ENCODE results near the gene BICC1.

BICC1 gene

DNA sequence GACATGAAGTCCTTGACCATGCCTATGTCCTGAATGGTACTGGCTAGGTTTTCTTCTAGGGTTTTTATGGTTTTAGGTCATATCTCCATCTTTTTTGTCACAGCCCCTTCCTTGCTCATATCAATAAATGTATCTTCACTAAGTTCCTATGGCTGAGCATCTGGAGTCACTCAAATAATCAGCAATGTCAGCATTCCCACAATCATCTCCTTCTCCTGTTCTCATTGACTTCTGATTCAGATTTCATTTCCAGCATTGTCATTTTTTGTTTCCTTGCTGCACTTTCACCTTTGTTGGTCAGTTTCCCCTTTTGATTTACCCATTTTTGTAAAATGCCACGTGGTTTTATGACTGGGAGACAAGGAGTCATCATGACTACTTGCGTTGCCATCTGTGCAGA lies 181.2 kb downstream of the BICC1 start:
- Histone ChIP-seq H3K4me3 (no peak overlapping the region), H3K9ac (no peak overlapping the region), H3K27me3 (no peaks in the 10 kb centered on the region), H3K27ac (no peak overlapping the region), H3K36me3 (no peaks in the 10 kb centered on the region), H3K9me3 (replicated peaks in 1 of 11) (peaks cover 0 to 15% (median 0%) of the 10 kb centered on the region in 11 experiments; a peak in 2 of 22 replicates), H3K4me1 (peaks cover 0 to 5% (median 0%) of the 10 kb centered on the region in 10 experiments; a peak in 2 of 20 replicates), H3K4me2 (no peak overlapping the region), H4K20me1 (no peaks in the 10 kb centered on the region)
- TF ChIP-seq Cebpa-rat (IDR thresholded peaks at IDR 0.05) = no peak

DNA sequence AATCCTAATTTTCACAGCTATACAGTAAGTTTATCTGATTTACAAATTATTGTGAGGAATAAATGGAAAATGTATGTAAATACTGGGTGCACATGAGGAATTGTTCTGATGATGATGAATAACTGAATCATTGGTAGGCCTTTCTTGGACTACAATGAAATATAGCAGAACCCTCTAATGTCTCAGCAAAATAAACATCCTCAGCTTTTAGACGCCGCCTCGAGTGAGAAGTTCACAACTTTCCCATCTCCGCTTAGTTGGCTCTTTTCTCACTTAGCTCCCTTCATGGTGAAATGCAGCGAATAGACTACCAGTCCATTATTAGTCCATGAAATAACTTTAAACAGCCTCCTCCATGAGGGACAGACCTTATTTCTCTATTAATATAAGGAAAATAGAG lies 182.3 kb downstream of the BICC1 start:
- Histone ChIP-seq H3K4me3 (no peak overlapping the region), H3K36me3 (no peaks in the 10 kb centered on the region), H4K20me1 (no peaks in the 10 kb centered on the region), H3K9ac (no peak overlapping the region), H3K4me1 (peaks cover 0 to 5% (median 0%) of the 10 kb centered on the region in 10 experiments; a peak in 2 of 20 replicates), H3K4me2 (no peak overlapping the region), H3K9me3 (replicated peaks in 1 of 11) (peaks cover 0 to 15% (median 0%) of the 10 kb centered on the region in 11 experiments; a peak in 2 of 22 replicates), H3K27ac (no peak overlapping the region), H3K27me3 (no peaks in the 10 kb centered on the region)
- no peak for TF ChIP-seq Cebpa-rat (IDR thresholded peaks at IDR 0.05)

DNA sequence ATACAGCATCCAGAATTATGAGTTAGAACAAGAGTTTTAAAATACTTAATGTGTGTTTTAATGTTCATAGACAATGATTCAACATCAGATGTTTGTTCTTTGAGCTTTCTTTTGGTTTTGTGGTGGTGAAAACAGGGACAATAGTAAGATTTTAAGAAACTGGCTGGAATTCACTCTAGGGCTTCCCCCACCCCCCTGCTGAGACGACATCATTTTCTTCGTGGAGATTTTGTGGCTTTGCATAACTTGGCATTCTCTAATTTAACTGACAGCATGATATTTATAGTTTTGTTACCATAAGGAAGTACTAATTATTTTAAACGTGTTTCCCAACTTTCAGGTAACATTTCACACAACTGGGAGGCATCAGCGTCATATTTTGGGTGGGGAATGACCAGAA lies 184.1 kb downstream of the BICC1 start:
- no peak for TF ChIP-seq Cebpa-rat (IDR thresholded peaks at IDR 0.05)
- Histone ChIP-seq H3K4me1 (peaks cover 0 to 5% (median 0%) of the 10 kb centered on the region in 10 experiments; a peak in 2 of 20 replicates), H3K36me3 (no peaks in the 10 kb centered on the region), H3K9ac (no peak overlapping the region), H3K4me2 (no peak overlapping the region), H4K20me1 (no peaks in the 10 kb centered on the region), H3K9me3 (replicated peaks in 1 of 11) (peaks cover 0 to 10% (median 0%) of the 10 kb centered on the region in 11 experiments; a peak in 2 of 22 replicates), H3K4me3 (no peak overlapping the region), H3K27me3 (no peaks in the 10 kb centered on the region), H3K27ac (no peak overlapping the region)

DNA sequence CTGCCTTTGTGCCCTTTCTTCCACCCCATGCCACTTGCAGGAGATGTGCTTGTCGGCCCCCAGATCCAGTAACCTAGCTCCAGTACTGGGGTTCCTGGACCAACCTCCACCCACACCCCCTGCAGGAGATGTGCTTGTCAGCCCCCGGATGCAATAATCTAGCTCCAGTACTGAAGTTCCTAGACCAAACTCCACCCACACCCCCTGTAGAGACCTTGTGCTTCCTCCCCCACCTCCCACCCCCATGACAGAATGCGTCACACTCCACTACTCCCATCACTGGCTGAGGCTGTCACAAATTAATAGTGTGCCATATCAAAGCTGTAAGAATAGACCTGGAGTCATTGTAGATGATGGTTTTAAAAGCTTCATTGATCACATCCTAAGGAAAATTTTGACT lies 185.0 kb downstream of the BICC1 start:
- peaks cover 0 to 5% (median 0%) of the 10 kb centered on the region in 10 experiments; a peak in 2 of 20 replicates for H3K4me1 ChIP-seq
- H3K27ac ChIP-seq = no peak overlapping the region
- no peak for TF ChIP-seq Cebpa-rat (IDR thresholded peaks at IDR 0.05)
- H3K4me2 ChIP-seq = no peak overlapping the region
- no peaks in the 10 kb centered on the region for H4K20me1 ChIP-seq
- H3K27me3 ChIP-seq = no peaks in the 10 kb centered on the region
- H3K36me3 ChIP-seq = no peaks in the 10 kb centered on the region
- H3K9ac ChIP-seq = no peak overlapping the region
- H3K9me3 ChIP-seq (replicated peaks in 1 of 11) = peaks cover 0 to 3% (median 0%) of the 10 kb centered on the region in 11 experiments; a peak in 1 of 22 replicates
- H3K4me3 ChIP-seq = no peak overlapping the region

DNA sequence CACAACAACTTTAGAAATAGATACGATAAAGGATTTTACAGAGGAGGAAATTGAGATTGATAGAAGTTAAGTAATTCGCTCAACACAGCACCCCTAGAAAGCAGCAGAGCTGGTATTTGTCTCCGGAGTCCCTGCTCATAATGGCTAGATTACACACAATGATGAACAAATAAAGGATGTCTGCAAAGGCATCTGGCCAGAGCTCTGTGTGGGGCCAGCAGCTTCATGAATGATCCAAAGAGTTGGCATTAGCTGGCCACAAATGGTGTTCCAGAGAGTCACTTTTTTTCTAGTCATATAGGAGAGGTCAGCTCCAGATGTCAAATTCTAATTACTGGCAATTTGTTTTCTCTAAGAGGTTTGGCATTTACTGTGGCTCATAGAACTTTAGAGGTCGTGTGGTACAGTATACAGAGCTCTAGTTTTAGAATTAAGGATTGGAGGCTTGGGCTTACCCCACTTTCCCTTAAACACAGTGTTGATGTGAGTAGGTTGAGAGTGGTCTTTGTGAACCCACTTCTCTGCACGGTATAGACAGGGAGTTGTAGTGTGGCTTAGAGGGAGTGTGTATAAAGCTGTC lies 186.2 kb downstream of the BICC1 start:
- no peak for TF ChIP-seq Cebpa-rat (IDR thresholded peaks at IDR 0.05)
- Histone ChIP-seq H3K27me3 (no peaks in the 10 kb centered on the region), H3K4me3 (no peak overlapping the region), H3K27ac (no peak overlapping the region), H3K9ac (no peak overlapping the region), H3K4me1 (peaks cover 0 to 5% (median 0%) of the 10 kb centered on the region in 10 experiments; a peak in 2 of 20 replicates), H3K4me2 (no peak overlapping the region), H4K20me1 (no peaks in the 10 kb centered on the region), H3K36me3 (no peaks in the 10 kb centered on the region), H3K9me3 (replicated peaks in 1 of 11) (0 out of 22 replicates have a peak, but pooled peaks cover 0 to 3% (median 0%) of the 10 kb centered on the region in 11 experiments)

DNA sequence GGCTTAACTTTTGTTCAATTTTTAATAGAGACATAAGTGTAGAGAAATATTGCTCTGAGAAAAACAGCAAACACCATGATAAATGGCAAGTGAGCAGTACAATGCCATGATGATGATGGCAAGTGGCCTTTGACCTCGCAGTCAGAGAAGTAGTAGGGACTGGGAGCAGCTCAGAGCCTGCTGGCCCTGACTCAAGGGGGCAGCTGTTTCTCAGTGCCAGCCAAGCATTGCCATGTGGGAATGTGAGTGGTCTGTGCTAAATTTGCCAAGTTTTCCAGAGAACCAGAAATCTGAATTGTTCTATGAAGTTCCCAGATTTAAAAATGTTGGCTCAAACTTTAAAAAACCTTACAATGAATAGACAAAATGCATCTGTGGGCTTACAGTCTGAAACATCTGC lies 187.9 kb downstream of the BICC1 start:
- no peak overlapping the region for H3K27ac ChIP-seq
- H3K4me1 ChIP-seq = peaks cover 0 to 5% (median 0%) of the 10 kb centered on the region in 10 experiments; a peak in 2 of 20 replicates

DNA sequence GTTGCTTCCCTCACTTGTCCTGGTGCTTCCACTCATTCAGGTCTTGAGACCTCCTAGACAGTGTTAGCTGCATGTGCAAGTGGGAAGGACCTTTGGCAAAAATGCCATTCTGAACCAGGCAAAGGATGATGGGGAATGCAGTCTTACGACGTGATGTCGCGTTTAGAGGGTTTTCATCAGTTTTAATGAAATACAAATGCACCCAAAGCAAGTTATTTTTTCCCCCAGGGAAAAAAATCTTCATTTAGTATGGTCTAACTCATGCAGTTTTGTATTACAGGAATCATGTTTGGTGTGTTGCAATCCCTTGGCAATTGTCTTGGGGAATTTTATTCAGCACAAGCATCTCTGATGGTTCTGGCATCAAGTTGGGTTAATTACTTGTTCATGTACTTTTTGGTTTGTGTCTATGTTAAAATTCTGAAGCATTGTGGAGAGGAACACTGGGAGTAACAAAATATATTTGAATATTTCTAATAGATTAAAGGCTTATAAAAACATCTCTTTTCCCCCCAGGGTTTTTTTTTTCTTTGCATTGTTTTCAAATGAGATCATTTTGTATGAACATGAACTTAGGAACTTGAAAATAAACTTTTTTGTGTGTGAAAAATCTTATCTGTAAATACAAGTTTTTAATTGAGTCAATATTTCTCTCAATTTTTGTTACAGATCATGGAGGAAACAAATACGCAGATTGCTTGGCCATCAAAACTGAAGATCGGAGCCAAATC lies 188.9 kb downstream of the BICC1 start:
- H3K9me3 ChIP-seq (replicated peaks in 1 of 11) = no peaks in the 10 kb centered on the region
- no peak overlapping the region for H3K27ac ChIP-seq
- no peak overlapping the region for H3K4me3 ChIP-seq
- TF ChIP-seq Cebpa-rat (IDR thresholded peaks at IDR 0.05) = no peak
- no peaks in the 10 kb centered on the region for H3K36me3 ChIP-seq
- no peaks in the 10 kb centered on the region for H4K20me1 ChIP-seq
- H3K4me2 ChIP-seq = no peak overlapping the region
- H3K9ac ChIP-seq = no peak overlapping the region
- H3K4me1 ChIP-seq = peaks cover 0 to 5% (median 0%) of the 10 kb centered on the region in 10 experiments; a peak in 2 of 20 replicates
- no peaks in the 10 kb centered on the region for H3K27me3 ChIP-seq

More for the DNA sequence above, 187.9 kb downstream of the BICC1 start:
- Histone ChIP-seq H3K4me2 (no peak overlapping the region), H3K9ac (no peak overlapping the region), H3K36me3 (no peaks in the 10 kb centered on the region), H4K20me1 (no peaks in the 10 kb centered on the region), H3K4me3 (no peak overlapping the region), H3K9me3 (replicated peaks in 1 of 11) (no peaks in the 10 kb centered on the region), H3K27me3 (no peaks in the 10 kb centered on the region)
- no peak for TF ChIP-seq Cebpa-rat (IDR thresholded peaks at IDR 0.05)

DNA sequence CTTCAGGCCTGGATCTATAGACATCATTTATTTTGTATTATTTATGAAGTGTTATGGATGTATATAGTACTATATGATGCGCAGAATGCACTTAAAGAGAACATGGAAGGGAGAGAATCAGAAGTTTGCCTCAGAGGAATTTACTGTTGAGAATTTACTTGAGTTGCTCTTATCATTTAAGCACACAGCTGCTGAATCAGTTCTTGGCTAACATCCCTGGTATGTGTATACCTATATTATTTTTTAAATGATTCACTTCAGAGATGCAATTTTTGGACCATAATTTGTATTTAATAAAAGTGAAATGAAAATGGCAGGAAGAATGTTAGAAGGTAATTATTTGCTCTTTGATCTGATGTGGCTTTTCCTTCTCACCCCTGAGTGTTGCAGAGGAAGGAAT lies 191.6 kb downstream of the BICC1 start:
- Histone ChIP-seq H3K27ac (no peak overlapping the region), H3K4me2 (no peak overlapping the region), H3K4me1 (no peaks in the 10 kb centered on the region), H3K27me3 (no peaks in the 10 kb centered on the region), H3K4me3 (no peak overlapping the region), H3K36me3 (no peaks in the 10 kb centered on the region), H4K20me1 (no peaks in the 10 kb centered on the region), H3K9me3 (replicated peaks in 1 of 11) (no peaks in the 10 kb centered on the region), H3K9ac (no peak overlapping the region)
- TF ChIP-seq Cebpa-rat (IDR thresholded peaks at IDR 0.05) = no peak

DNA sequence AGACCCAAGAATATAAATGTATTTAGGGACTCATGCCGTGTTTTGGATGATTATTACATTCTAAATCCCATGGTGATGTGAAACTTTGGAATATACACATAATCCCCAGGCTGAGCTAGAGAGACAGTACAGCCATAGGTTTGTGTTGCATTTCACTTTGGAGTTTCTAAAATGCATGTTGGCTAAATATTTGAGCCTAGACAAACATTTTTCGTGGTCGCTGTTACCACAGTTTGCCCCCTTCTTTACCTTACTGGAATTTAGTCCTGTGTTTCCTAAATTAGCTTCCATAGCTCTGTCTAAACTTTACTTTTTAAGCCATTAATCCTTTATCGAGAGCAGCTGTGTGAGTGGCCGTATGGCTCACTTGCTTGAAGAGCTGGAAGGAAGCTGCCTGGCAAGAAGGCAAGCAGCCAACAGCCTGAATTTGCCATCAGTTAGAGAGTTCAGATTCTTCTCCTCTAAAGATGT lies 192.0 kb downstream of the BICC1 start:
- Histone ChIP-seq H3K9ac (no peak overlapping the region), H3K27me3 (no peaks in the 10 kb centered on the region), H3K9me3 (replicated peaks in 1 of 11) (no peaks in the 10 kb centered on the region), H3K4me3 (no peak overlapping the region), H3K4me1 (no peaks in the 10 kb centered on the region), H3K36me3 (no peaks in the 10 kb centered on the region), H4K20me1 (no peaks in the 10 kb centered on the region), H3K27ac (no peak overlapping the region), H3K4me2 (no peak overlapping the region)
- no peak for TF ChIP-seq Cebpa-rat (IDR thresholded peaks at IDR 0.05)

Data from BLaER1 treated with 17β-estradiol and CSF1 and Interleukin-3, amounts not matched to agents 10 nM and 100 nM (cell line).